NCI-H345 (cell line): ENCODE measurements around the gene EHMT1.
"Not testable (repeated sequence)": the region's sequence is repeated elsewhere in the genome, so short reads cannot be mapped to it uniquely, and the experiment has no call there.

ENCODE experiments used
- DNase-seq: peaks from one replicate; lab custom pipeline; 2025; lab: John Stamatoyannopoulos, UW

EHMT1 gene

GRCh38 chr9:137615387-137615871 is 3.4 kb upstream of the EHMT1 start:
- DNase-seq: no peak

DNA sequence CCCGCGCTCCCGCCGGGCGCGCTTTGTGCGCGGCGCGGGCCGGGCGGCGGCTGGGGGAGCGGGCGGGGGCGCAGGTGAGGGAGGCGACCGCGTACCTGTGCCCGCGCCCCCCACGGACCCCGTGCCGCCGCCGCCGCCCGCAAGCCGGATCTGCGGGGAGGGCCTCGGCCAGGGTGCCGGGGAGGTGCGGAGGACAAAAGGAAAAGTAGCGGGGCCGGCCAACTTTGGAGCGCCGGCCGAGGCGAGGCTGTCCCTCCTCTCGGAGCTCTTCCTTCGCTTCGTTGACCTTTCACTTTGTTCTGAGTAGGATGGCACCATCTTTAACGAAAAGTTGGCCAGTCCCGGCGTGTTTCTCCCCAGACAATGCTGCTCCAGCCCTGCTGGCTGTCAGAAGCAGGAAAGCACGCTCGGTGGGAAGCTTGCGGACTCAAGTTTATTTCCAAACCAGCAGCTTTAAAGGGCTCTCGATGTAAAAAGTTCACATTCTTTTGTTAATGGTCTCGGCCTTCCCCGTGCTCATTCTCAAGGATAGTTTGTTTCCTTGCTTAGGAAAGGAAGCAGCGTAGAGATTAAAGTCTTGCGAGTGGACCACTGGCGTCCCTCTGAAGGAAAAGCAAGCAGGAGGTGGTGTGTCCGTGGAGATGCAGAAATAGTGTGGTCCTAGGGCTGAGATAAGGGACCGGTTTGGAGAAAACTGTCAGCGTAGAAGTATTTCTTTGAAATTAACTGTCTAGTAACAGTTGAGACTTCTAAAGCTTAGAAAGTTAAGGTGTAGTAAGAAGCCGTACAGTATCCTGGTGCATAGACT is 639 bp downstream of the EHMT1 start:
- DNase-seq: no peak

GRCh38 chr9:137620048-137620405 is 1.2 kb downstream of the EHMT1 start:
- DNase-seq: no peak

DNA sequence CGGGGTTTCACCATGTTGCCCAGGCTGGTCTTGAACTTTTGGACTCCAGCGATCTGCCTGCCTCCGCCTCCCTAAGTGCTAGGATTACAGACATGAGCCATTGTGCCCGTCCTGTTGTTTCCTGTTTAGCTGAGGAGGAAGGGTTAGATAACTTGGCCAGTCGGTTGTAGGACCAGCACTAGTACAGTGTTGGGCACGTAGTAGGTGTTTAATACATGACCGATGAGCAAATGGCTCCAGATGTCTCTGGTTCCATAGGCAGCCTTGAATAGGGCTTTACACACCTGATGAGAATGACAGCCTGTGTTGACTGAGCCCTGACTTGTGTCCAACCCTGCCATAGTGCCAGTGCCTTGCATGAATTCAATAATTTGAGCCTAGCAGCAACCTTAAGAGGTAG is 1.8 kb downstream of the EHMT1 start:
- DNase-seq: no peak

DNA sequence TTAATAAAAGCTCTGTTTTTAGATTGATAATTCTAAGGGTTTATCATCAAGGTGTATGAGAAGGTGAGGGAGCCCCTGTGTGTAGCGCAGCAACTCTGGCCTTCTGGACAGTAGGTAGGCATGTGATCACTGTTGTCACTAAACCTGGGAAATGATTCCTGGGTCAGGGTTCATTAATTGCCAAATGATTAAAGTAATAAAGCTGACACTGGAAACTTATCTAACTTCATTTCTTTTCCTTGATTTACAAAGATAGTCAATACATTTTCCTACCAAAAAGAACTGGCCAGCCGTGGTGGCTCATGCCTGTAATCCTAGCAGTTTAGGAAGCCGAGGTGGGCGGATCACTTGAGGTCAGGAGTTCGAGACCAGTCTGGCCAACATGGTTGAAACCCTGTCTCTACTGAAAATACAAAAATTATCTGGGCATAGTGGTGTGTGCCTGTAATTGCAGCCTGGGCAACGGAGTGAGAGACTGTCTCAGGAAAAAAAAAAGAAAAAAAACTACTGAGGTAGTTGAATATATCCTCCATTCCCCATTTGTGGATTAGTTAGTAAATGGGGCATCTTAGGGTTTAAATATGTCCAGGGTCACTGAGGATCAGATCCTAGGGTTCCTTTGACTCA is 2.4 kb downstream of the EHMT1 start:
- DNase-seq: no peak

DNA sequence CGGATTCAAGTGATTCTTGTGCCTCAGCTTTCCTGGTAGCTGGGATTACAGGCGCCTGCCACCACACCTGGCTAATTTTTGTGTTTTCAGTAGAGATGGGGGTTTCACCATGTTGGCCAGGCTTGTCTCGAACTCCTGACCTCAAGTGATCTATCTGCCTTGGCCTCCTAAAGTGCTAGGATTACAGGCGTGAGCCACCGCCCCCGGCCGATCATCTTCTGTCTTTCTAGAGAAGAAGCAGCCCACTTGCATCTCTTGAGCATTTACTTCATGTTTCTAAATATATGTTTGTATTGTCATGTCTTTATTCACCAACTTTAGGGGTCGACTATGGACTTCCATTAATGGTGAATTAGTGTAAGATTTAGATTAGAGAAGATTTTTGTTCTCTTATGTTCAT is 3.4 kb downstream of the EHMT1 start:
- DNase-seq: not testable (repeated sequence)

- no peak for DNase-seq
These were observed 7.7 kb downstream of the EHMT1 start for GRCh38 chr9:137626464-137626863.

- DNase-seq: not testable (repeated sequence)
These were observed 8.6 kb downstream of the EHMT1 start for GRCh38 chr9:137627406-137627805.

DNA sequence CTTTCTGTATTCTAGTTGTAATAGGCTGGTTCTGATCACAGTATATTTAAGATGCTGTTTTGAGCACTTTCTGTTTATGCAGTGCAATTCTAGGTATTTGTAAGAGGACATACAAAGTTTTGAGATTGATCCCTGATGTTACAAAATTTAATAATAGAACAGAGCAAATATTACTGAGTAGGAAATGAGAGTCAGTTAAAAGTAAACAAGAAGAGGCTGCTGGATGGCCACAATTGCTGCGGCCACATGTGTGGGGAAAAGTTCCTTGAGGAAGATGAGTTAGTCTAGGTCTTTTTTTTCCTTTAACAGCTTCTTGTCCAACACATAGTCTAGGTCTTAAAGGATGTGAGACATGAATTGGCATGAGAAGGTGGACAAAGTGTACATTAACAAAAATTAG is 11.3 kb downstream of the EHMT1 start:
- no peak for DNase-seq

GRCh38 chr9:137630679-137631078 is 11.9 kb downstream of the EHMT1 start:
- no peak for DNase-seq

- no peak for DNase-seq
These were observed 12.8 kb downstream of the EHMT1 start for GRCh38 chr9:137631345-137632229.

DNA sequence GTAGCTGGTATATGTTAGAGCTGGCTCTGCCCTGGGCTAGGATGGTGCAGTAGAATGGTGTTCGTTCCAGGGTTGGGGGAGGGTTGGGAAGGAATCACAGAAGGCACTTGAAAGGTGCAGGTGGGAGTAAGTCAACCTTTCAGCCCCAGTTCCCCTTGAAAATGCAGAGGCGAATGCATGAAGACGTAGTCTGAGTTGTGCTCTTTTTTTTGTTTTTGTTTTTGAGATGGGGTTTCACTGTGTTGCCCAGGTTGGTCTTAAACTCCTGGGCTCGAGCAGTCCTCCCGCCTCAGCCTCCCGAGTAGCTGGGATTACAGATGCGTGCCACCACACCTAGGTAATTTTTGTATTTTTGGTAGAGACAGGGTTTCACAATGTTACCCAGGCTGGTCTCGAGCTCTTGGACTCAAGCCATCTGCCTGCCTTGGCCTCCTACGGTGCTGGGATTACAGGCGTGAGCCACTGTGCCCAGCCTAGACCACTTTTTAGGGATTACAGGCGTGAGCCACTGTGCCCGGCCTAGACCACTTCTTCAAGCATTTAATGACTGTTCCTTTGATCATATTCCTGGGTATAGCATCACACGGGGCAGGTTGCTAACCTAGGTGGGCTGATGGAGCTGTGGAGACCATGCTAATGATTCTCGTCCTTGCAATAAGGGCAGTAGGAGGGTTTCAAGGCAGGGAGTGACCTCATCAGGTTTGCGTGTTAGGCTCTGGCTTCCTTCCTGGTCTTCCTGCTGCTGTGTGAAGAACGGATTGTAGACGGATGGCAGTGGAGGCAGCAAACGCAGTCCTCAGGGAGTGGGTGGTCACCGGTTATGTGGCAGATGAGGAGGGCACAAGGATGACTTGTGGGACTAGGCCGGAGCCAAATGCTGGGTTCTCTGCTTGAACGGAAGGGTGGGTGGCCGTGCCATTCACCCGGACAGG is 13.7 kb downstream of the EHMT1 start:
- no peak for DNase-seq

DNA sequence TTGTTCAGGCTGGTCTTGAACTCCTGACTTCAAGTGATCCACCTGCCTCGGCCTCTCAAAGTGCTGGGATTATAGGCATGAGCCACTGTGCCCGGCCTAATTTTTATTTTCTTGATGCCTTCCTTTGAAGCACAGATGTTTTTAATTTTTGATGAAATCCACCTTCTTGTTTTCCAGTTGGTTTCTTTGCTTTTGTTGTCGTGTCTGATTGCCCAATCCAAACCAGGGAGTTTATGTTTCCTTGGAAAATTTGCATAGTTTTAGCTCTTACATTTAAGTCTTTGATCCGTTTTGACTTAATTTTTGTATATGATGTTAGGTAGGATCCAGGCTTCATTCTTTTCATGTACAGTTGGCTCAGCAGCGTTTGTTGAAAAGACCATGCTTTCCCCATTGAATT is 15.2 kb downstream of the EHMT1 start:
- DNase-seq: no peak

DNA sequence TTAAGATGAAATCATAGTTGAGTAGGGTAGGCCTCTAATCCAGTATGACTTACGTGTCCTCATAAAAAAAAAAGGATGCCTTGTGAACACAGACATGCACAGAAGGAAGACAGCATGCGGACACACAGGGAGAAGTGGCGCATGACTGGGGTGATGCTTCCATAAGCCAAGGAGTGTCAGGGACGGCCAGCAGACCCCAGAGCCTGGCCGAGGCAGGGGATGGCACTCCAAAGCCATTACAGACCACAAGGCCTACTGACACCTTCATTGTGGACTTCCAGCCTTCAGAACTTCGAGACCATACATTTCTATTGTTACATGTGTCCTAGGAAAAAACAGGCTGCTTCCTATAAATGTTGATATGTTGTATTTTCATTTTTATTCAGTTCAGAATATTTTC is 19.9 kb downstream of the EHMT1 start:
- no peak for DNase-seq

DNA sequence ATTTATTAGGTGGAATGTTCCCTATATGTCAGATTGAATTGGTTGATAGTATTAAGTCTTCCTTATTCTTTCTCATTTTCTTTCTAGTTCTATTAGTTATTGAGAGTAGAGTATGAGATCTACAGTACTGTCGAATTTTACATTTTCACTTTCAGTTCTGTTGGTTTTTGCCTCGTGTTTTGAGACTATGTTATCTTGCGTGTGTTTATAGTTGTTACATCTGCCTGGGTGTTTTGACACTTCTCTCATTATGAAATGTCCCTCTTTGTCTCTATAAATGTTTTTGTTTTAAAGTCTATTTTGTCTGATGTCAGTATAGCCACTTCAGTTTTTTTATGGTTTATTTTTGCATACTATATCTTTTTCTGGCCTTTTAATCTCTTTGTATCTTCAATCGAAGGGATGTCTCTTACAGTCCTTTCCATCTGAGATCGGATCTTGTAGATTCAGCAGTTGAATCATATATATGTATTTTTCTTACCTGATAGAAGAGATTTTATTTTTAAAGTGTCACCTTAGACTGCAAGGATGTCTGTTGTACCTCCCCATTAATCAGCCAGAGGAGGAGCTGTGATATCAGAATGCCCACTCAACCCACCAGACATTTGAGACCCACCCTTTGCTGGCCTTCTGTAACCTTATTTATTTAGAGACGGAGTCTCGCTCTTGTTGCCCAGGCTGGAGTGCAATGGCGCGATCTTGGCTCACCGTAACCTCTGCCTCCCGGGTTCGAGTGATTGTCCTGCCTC is 20.7 kb downstream of the EHMT1 start:
- no peak for DNase-seq

GRCh38 chr9:137640862-137641261 is 22.1 kb downstream of the EHMT1 start:
- no peak for DNase-seq

GRCh38 chr9:137642118-137642601 is 23.4 kb downstream of the EHMT1 start:
- no peak for DNase-seq

DNA sequence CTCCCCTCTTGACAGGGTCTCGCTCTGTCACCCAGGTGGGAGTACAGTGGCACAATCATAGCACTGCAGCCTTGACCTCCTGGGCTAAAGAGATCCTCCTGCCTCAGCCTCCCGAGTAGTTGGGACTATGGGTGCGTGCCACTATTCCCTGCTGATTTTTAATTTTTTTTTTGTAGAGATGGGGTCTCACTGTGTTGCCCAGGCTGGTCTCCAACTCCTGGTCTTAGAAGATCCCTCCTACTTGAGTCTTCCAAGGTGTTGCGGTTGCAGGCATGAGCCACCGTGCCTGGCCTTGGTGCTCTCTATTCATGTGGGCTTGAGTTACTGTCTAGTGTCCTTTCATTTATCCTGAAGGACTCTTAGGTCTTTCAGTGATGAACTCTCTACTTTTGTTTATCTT is 24.1 kb downstream of the EHMT1 start:
- no peak for DNase-seq

- no peak for DNase-seq
These were observed 25.1 kb downstream of the EHMT1 start for GRCh38 chr9:137643921-137644320.

DNA sequence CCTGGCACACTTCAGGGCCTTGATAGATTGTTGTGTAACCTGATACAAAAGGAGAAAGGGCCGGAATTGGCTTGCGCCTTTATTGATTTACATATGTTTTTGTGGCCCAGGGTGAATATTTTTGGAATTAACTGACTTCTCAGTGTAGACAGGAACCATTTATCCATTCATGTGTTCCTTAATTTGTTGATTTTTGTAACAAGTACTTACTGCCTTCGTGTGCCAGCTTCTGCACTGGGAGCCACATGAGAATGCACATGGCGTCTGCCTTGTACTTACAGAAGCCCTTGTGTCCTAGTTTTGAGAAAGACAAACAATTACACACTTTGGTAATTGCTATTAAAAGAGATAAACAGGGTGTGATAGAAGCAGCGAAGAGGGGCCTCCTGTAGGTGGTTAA is 26.4 kb downstream of the EHMT1 start:
- DNase-seq: no peak

GRCh38 chr9:137646341-137646740 is 27.5 kb downstream of the EHMT1 start:
- DNase-seq: no peak
